HEK293 (cell line): ENCODE results near the gene MGLL.

ENCODE experiments used
- CTCF ChIA-PET: fragments of 350-600 bp; formaldehyde crosslinking; extraction: SDS; loops from one replicate; lab custom pipeline; 2021; ENCODE audit warnings: antibody characterized with exemption; lab: Yijun Ruan, JAX
- POLR2A ChIA-PET: fragments of 300-600 bp; formaldehyde crosslinking; extraction: SDS; loops from one replicate; lab custom pipeline; 2020; ENCODE audit warnings: antibody characterized with exemption, inconsistent platforms; lab: Yijun Ruan, JAX
- H3K27ac ChIP-seq: fragments of 200-500 bp; sonication (Bioruptor generic); 2 replicates; pipeline ENCODE4 v1.5.1; 2014; ENCODE audit warnings: low read depth, low read length, control low read depth, inconsistent platforms; ENCODE audit errors: extremely low read depth
- H3K36me3 ChIP-seq, 2 experiments: fragments of 200-500 bp in 1 of 2; sonication (Bioruptor generic) in 1 of 2; 1 replicate in 1 of 2; 2 replicates in 1 of 2; pipeline ENCODE4 v1.5.1; 2014 to 2017; ENCODE audit warnings: inconsistent platforms in 2 of 2, low read length in 2 of 2; ENCODE audit not compliant: control insufficient read depth in 2 of 2, insufficient read depth in 1 of 2
- H3K4me1 ChIP-seq: fragments of 200-500 bp; sonication (Bioruptor generic); 2 replicates; pipeline ENCODE4 v1.5.1; 2014; ENCODE audit warnings: mild to moderate bottlenecking, low read length, inconsistent platforms; ENCODE audit not compliant: control insufficient read depth, insufficient read depth
- H3K4me3 ChIP-seq: 2 replicates; pipeline ENCODE4 v1.5.1; 2011; ENCODE audit warnings: low read depth, mild to moderate bottlenecking, control low read depth, low read length, moderate library complexity
- H3K9me3 ChIP-seq: fragments of 200-500 bp; sonication (Bioruptor generic); 2 replicates; pipeline ENCODE4 v1.5.1; 2014; ENCODE audit warnings: low read depth, low read length, inconsistent platforms; ENCODE audit not compliant: control insufficient read depth, insufficient read depth
- ATF2 ChIP-seq: fragments of 450-650 bp; formaldehyde crosslinking; IDR thresholded peaks from 2 replicates; pipeline ENCODE4 v1.5.1; 2016; ENCODE audit warnings: missing biosample characterization, missing genetic modification characterization, low read depth
- CTCF ChIP-seq: fragments of 450-650 bp; formaldehyde crosslinking; IDR thresholded peaks from 2 replicates; pipeline ENCODE4 v1.5.1; 2016; ENCODE audit warnings: missing biosample characterization, missing genetic modification characterization
- KLF10 ChIP-seq: fragments of 450-650 bp; IDR thresholded peaks from 2 replicates; pipeline ENCODE4 v1.5.1; 2018; ENCODE audit warnings: missing biosample characterization, mild to moderate bottlenecking, missing genetic modification characterization
- KLF8 ChIP-seq: fragments of 450-650 bp; formaldehyde crosslinking; IDR thresholded peaks from 2 replicates; pipeline ENCODE4 v1.5.1; 2016; ENCODE audit warnings: missing biosample characterization, missing genetic modification characterization
- PRDM2 ChIP-seq: fragments of 450-650 bp; formaldehyde crosslinking; IDR thresholded peaks from 2 replicates; pipeline ENCODE4 v1.5.1; 2016; ENCODE audit warnings: missing biosample characterization, missing genetic modification characterization, borderline replicate concordance
- YY2 ChIP-seq: fragments of 450-650 bp; formaldehyde crosslinking; IDR thresholded peaks from 2 replicates; pipeline ENCODE4 v1.5.1; 2016; ENCODE audit warnings: missing biosample characterization, missing genetic modification characterization
- ZBTB17 ChIP-seq: fragments of 450-650 bp; formaldehyde crosslinking; IDR thresholded peaks from 2 replicates; pipeline ENCODE4 v1.5.1; 2016; ENCODE audit warnings: missing biosample characterization, missing genetic modification characterization
- ZBTB21 ChIP-seq: fragments of 450-650 bp; formaldehyde crosslinking; IDR thresholded peaks from 2 replicates; pipeline ENCODE4 v1.5.1; 2017; ENCODE audit warnings: missing biosample characterization, missing genetic modification characterization
- ZNF2 ChIP-seq: fragments of 450-650 bp; formaldehyde crosslinking; IDR thresholded peaks from 2 replicates; pipeline ENCODE4 v1.5.1; 2016; ENCODE audit warnings: missing biosample characterization, missing genetic modification characterization
- ZNF239 ChIP-seq: fragments of 450-650 bp; formaldehyde crosslinking; IDR thresholded peaks from 2 replicates; pipeline ENCODE4 v1.5.1; 2016; ENCODE audit warnings: missing biosample characterization, missing genetic modification characterization
- ZNF248 ChIP-seq: fragments of 450-650 bp; formaldehyde crosslinking; IDR thresholded peaks from 2 replicates; pipeline ENCODE4 v1.5.1; 2017; ENCODE audit warnings: missing biosample characterization, missing genetic modification characterization
- ZNF394 ChIP-seq: fragments of 450-650 bp; formaldehyde crosslinking; IDR thresholded peaks from 2 replicates; pipeline ENCODE4 v1.5.1; 2016; ENCODE audit warnings: missing biosample characterization, missing genetic modification characterization, mild to moderate bottlenecking, moderate library complexity, borderline replicate concordance
- ZNF473 ChIP-seq: fragments of 450-650 bp; formaldehyde crosslinking; IDR thresholded peaks from 2 replicates; pipeline ENCODE4 v1.5.1; 2017; ENCODE audit warnings: missing biosample characterization, missing genetic modification characterization
- ZNF660 ChIP-seq: fragments of 450-650 bp; IDR thresholded peaks from 2 replicates; pipeline ENCODE4 v1.5.1; 2018; ENCODE audit warnings: missing biosample characterization, mild to moderate bottlenecking, missing genetic modification characterization

Gene MGLL

GRCh38 chr3:127741690-127742089 lies 80.6 kb downstream of the MGLL start:
- ChIA-PET POLR2A (no interaction called here), CTCF (no interaction called here)
- Histone ChIP-seq H3K27ac (no peak overlapping the region), H3K4me3 (no peak overlapping the region)
- TF ChIP-seq KLF8 (tag by site-specific recombination) (no peak), ZBTB17 (tag by site-specific recombination) (no peak), ZNF239 (tag by site-specific recombination) (no peak), ZNF660 (tag by site-specific recombination) (no peak), ATF2 (tag by site-specific recombination) (no peak), CTCF (tag by site-specific recombination) (no peak), ZNF473 (tag by site-specific recombination) (no peak), ZNF394 (no peak), YY2 (tag by site-specific recombination) (no peak), ZNF248 (no peak), KLF10 (no peak), ZBTB21 (no peak), PRDM2 (tag by site-specific recombination) (no peak)
- TF ChIP-seq, all 188 proteins: peak for 0
- H3K9me3 ChIP-seq, result no peaks in the 10 kb centered on the region
- H3K36me3 ChIP-seq, result no peaks in the 10 kb centered on the region
- H3K4me1 ChIP-seq, result no peaks in the 10 kb centered on the region

- H3K4me3 ChIP-seq, result no peak overlapping the region
- POLR2A ChIA-PET, result no interaction called here
- TF ChIP-seq ZNF2, result no peak
- TF ChIP-seq, all 188 proteins: peak for 0
- CTCF ChIA-PET, result no interaction called here
- no peaks in the 10 kb centered on the region for H3K9me3 ChIP-seq
- H3K36me3 ChIP-seq, result no peaks in the 10 kb centered on the region
- H3K27ac ChIP-seq, result no peak overlapping the region
- H3K4me1 ChIP-seq, result no peaks in the 10 kb centered on the region
Measured at GRCh38 chr3:127741246-127741645, 81.1 kb downstream of the MGLL start.
